ENCODE data around the gene YES1.

YES1 gene

DNA sequence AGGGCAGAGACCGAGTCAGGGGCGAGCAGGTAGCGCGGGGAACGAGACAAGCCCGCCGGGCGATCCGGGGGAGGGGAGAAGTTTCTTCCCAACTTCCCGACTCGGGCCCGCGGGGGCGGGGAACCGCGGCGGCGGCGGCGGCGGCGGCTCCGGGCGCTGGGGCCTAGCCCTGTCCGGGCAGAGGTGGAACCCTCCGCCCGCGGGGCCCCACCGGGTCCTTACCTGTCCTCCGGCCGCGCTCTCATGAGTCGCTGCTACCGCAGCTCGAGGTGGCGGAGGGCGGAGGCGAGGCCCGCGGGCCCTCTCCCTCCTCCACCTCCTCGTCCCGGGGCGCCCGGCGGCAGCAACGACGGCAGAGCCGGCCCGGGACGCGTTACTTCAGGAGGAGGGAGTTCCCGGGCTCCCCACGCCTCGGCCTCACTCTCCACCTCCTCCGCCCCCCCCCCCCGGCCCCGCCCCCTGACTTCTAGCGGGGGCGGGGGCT is at the start of gene YES1:
Gene YES1, minus strand, starts transcription at position 351 of the 484 bp plus-strand sequence. CDS start 55,415 bp downstream, outside the sequence.
- peak; percentile 85 for DNase-seq (ENCODE audit: low spot score)

DNA sequence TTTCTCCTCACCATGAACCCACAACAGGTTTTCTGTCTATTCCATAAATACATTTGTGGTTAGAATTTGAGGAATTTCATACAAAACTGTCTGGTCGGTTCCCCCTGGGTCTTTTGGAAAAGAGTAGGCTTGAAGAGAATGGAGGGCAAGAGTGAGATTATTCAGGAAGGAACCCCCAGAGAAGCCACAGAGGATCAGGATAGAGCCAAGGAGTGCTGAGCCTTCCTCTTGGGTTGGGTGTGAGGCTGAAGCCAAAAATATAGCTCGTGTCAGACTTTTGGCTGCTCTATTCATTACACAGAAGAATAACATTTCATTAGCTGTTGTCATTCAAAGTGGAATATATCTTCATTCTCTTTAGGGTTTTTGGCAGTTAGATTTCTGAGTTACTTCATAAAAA is 45.9 kb upstream of the YES1 start:
- no peak for DNase-seq (ENCODE audit: low spot score)

DNA sequence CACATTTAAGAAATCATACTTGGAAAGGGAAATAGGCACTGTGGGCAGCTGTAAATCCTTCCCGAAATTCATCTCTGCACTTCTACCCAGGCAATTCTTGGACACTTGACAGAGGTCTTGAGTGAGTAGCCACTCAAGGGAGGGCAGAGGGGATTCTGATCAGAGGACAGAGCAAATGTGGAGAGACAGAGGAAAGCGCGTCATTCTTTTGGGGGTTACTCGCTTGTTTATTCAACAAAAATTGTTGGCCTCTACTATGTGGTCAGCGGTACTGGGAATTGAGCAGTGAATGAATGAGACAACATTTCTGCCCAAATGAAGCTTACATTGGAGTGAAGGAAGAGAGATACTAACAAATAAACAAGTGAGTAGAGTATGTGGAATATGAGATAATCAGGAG is 41.4 kb upstream of the YES1 start:
- DNase-seq (ENCODE audit: low spot score), result no peak

DNA sequence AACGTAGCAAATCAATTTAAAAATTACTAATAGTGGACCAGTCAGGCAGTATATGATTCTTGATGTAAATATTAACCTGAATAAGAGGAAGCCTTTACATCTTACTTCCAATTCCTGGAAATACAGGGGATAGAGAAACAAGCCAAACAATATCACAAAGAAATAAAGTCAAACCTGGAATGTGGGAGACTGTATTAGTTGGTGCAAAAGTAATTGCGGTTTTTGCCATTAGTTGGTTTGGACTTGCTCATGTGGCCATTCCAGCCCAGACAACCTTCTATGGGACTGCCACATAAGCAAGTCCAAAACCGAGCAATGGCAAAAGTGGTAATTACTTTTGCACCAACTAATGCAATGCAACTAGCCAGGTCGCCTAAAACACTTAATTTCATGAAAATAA is 38.9 kb upstream of the YES1 start:
- DNase-seq (ENCODE audit: low spot score), result no peak

DNA sequence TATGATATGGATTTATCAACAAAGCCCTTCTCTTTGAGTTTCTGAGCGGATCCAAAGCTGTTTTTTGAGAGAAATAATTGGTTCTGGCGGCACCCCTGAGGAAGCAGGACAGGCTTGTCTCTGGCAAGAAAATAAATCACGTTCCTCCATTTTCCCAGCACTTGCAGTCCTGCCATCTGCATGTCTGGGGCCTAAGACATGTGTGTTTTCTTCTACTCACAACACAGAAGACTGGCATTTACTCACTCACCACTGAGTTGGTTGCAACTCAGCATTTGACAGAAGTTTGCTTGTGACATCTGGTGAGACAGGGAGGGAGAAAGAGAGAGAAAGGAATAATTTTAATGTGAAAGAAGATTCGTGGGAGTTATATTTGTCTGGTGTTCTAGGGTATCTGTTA is 37.0 kb upstream of the YES1 start:
- DNase-seq (ENCODE audit: low spot score), result no peak

DNA sequence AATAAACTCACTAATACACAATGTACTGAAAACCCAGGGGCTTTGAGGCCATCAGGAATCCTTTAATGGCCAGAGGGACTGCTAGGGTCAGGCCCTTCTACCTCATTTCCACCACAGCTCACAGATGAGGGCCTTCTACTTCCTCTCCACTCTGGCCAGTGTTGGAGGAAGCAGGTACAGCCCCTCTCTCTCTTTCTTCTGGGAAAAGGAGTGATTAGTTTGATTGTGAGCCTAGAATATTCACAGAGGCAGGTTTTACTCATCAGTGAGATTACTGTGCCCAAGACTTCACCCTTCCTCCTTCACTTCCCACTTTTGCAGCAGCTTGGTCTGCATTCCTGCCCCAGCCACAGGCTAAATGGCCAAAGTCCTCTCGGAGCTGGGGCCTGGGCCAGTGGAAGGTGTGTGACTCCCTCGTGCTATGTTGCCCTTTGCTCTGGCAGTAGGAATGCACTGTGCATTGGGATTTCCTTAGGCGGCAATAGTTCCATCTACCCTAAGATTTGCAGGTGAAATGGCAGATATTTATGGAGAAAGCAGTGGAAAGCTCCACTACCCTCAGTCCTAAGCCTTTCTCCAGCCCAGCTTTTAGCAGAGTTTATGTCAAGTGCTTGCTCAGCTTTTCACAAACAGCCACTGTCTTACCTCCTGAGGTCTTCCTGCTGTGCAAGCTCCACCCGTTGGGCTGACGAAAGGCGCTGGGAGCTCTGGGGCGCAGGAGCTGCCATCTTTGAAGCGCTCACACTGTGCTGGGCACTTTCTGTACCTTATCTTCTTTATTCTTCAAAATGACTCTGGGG is 36.2 kb upstream of the YES1 start:
- DNase-seq (ENCODE audit: low spot score), result no peak

DNA sequence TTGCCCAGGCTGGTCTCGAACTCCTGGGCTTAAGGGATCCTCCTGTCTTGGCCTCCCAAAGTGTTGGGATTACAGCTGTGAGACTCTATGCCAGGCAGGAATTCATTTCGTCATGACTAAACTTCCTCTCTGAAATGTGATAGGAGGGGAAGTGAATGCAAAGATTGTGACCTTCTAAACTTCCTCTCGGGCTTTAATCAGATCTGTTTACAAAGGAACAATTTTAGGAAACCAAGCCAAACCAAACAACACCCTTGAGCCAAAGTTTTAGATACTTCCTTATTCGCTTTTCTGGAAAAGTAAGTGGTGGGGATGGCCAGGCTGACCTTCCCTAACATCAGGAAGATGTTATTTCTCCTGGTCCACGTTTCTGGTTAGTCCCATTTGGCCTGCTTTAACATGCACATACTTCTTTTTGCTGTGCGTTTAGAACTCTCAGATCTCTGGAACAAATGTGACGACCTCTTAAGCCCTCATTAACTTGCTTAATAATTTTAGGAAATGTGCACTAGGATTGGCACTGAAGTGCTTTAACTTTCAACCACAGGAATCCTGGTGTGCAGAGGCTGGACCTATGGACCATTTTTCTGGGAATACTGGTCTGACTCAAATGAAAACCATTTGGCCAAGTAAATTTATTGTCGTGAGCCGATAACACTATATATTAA is 33.2 kb upstream of the YES1 start:
- peak; percentile 22 for DNase-seq (ENCODE audit: low spot score)

DNA sequence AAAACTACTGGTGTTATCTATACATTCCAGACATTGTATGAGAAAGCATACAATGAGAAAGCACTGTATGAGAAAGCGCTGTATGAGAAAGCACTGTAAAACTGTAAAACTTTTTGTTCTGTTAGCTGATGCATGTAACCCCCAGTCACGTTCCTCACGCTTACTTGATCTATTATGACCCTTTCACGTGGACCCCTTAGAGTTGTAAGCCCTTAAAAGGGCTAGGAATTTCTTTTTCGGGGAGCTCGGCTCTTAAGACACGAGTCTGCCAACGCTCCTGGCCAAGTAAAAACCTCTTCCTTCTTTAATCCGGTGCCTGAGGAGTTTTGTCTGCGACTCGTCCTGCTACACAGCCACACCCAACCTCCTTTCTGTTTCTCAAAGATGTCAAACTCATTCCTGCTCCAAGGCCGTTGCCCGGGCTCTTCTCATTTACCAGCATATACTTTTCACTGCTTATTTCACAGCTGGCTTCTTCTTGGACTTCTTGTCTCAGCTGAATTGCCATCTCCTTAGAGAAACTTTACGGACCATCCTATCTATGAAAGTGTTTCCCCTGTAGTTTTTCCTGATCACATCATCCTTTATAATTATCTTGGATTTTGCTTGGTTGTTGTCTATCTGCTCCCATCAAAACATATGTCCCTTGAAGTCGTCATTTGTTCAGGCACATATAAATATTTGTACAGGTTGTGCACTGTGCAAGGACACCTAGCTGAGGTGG is 29.8 kb upstream of the YES1 start:
- DNase-seq (ENCODE audit: low spot score), result no peak

DNA sequence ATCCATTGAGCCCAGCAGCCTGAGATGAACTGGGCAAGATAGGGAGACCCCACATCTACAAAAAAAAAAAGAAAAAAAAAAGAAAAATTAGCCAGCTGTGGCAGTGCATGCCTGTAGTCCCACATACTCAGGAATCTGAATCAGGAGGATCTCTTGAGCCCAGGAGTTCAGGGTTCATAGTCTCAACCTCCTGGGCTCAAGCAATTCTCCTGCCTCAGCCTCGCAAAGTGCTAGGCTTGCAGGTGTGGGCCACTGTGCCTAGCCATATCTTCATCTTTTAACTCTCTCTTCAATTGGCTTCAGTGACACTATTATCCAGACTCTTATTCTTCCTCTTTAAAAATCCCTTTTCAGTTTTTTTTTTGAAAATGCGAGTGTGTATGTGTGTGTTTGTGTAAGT is 28.5 kb upstream of the YES1 start:
- no peak for DNase-seq (ENCODE audit: low spot score)

DNA sequence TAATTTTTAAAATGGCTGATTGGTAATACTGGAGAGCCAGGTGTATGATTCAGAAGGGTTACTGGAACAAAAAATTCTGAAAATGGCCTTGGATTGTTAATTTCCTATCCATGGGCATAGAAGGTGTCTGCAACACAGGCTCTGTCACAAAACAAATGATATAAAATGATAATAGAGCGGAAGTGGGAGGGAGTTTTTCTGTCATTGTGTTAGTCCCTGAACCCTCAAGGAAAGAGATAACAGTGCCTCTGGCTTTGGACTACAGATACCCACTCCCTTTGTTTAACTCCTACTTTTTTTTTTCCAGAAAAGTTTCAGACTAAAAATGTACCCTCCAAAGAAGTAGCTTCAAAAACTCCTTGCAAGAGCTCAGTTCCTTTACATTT is 28.0 kb upstream of the YES1 start:
- DNase-seq (ENCODE audit: low spot score), result no peak

DNA sequence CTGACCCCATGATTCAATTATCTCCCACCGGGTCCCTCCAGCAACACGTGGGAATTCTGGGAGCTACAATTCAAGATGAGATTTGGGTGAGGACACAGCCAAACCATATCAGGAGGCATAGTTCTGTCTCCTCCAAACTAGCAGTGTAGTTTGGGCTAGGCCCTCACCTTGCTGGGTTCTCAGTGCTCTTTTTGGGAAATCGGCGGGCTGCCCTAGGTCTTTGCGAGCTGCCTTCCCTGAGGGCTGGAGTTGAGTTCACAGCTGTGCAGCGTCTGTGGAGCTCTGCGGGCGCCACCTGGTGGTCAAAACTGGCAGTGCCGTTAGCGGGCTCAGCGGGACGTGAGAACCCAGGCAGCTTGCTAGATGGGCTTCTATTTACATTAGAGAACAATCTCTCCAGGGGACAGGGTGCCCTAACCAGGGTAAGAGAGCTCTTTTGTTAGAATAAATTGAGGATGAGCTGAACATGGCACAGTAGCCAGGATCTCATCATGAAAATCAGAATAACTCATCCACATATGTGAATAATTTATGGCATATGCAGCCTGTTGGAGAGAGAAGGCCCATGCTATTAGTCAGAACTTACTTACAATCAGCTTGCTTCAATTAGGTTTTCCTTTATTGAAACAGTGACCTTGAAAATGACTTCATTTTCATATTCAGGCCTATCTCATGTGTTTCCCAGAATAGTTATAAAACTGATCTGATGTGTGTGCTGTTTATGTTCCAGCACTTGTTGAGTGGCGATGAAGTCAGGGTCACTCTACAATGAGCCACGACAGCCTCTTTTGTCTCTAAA is 27.4 kb upstream of the YES1 start:
- peak; percentile 83 for DNase-seq (ENCODE audit: low spot score)

DNA sequence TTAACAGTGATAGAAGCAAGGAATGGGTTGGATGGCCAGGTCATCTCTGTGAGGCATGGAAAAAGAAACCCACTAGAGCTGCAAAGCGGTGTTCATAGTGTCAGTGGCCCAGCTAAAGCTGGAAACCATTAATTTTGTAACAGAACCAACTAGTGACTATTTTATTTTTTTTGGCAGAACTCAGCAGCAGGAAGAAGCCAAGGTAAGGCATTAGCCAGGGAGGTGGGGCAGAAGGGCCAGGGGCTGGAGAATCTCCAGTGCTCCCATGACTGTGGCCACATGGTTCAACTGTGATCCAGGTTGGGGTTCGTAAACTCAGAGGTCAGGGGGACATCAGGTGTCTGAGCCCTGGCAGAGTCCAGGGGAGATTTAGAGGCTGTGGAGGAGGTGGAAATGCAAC is 25.9 kb upstream of the YES1 start:
- DNase-seq (ENCODE audit: low spot score), result no peak

DNA sequence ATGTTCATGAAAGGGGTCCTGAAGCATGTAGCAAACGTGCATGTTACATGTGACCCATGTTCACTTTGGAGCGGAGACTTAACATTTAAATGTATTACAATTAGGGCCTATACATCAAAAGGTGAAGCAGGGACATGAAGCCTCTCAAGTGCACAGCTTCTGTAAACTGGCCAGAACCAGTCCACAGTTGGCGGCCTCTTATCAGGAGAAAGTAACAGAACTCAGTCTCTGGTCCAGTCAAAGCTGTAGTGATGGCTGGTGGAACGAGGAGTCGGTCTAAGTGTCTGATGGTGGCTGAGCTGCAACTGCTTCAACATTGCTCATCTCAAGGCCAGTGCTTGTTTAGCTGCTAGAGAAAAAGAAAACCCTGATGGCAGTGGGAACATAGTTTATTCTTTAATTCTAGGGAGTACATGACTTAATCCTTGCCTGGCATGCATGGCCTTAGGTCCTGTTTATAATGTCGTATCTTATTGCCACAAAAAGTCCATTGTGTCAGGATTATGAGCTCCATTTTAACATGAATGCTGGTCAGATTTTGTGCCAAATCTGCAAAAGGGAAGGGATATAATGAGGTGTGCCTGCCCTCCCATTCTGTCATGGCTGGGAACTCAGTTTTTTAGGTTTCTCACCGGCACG is 22.2 kb upstream of the YES1 start:
- DNase-seq (ENCODE audit: low spot score), result no peak

DNA sequence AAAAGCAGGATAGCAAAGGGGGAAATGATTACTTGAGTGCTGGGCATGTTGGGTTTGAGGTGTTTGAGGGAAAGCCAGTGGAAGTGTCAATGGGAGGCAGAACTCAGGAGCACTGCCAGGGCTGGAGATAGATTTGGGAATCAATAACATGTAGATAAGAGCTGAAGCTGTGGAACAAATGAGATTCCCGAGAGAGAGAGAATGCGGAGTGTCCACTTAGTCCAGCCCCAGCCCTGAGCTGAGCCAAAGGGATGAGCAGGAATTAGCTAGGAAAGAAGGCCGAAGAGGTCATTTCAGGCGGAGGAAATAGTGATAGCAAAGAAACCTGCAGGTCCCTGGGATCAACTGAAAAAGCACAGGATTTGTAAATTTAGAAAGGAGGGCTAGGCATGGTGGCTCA is 21.2 kb upstream of the YES1 start:
- DNase-seq (ENCODE audit: low spot score), result no peak

DNA sequence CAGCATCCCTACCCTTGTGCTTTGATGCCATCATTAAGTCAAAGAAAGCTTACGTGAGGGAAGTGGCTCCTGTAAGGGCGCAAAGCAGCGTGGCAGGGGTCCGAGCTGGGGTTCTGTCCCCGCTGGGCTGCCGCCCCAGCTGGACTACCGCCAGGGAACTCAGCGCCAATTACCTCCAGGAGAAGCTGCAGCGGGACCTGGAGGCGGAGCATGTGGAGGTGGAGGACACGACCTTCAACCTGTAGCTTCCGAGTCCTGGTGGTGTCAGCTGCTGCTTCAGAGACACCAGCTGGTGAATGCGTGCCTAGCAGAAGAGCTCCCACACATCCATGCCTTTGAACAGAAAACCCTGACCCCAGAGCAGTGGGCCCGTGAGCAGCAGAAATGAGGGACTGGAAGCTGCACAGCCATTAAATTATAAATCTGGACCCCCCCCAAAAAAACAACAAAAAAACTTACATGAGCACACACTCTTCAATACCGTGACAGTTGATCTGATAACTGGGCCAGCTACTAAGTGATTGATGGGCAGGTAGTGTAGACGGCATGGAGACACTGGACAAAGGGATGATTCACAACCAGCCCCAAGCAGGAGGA is 20.1 kb upstream of the YES1 start:
- no peak for DNase-seq (ENCODE audit: low spot score)

DNA sequence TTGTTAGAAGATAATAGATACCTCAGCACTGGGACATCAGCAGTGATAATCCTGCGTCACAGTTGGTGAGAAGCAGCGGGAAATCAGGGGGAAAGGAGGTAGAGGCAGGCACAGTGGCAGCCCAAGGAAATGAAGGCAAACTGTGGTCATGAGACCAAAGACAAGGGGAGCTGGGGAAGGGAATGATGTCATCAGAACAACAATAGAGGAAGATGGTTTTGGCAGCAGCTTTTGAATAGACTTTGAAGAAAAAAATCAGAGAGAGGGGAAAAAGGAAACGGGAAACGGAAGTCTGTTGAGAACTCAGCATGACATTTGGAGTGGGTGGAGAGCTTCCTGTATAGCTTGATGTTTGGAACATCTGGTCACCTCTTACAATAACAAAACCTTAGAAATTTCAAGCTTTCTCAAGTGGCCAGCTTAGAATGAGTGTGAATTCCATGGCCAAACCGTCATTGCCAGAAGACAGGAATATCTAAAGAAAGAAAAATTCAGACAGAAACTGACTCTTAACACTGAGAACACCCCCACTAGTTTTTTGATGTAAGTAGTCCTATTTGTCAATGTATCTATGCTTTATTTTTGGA is 18.4 kb upstream of the YES1 start:
- no peak for DNase-seq (ENCODE audit: low spot score)

DNA sequence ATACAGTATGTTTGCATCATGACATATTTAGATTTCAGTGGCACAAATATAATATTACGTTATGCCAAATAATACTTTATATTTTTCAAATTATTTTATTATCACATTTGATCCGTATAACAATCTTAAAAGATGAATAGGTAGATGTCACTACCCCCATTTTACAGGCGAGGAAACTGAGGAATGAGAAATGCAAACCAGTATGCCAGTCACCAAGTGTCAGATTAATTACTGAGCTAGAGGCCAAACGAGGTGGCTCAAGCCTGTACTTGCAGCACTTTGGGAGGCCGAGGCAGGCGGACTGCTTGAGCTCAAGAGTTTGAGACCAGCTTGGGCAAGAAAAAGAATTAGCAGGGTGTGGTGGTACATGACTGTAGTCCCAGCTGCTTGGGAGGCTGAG is 17.4 kb upstream of the YES1 start:
- no peak for DNase-seq (ENCODE audit: low spot score)

DNA sequence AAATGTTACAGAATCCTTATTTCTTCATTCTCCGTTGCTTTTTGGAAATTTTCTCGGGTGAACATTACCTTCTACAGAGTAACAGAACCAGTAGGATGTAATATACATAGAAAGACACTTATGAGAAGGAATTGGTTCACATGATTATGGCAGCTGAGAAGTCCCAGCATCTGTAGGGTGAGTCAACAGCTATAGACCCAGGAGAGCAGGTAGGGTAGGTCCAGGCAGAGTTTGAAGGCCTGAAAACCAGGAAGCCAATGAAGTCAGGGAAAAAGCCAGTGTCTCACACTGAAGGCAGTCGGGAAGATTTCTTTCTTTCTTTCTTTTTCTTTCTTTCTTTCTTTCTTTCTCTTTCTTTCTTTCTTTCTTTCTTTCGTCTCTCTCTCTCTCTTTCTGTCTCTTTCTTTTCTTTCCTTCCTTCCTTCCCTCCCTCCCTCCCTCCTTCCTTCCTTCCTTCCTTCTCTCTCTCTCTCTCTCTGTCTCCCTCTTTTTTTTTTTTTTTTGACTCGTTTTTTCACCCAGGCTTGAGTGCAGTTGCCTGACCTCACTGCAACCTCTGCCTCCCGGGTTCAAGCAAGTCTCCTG is 15.1 kb upstream of the YES1 start:
- no peak for DNase-seq (ENCODE audit: low spot score)

DNA sequence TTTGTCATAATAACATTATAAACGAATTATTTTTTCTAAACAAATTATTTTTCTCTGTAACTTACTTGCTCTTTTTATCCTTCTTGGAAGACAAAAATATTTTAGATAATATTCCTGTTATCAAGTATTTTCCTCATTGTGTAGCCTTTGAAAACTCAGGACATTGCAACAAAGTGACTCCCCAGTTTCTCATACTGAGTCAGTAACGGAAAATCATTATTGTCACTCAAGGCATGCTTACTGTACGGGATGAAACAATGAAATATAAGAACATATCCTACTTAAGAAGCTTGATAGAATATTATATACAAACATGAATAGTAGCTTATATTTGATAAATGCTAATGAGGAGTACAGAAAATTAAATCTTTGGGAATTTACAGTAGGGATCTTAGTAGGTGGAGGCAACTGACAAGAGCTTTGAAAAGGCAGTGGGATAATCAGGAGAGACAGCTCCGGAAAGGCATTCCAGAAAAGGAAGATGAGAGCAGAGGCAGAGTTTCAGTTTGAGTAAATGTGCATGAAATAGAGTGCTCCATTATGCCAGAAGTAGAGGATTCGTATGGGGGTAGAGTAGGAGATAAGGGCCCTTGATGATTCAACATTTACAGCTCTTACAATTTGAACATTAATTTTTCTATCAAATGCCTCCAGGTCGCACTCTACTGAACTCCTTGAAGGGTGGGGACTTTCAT is 14.0 kb upstream of the YES1 start:
- DNase-seq (ENCODE audit: low spot score), result no peak

DNA sequence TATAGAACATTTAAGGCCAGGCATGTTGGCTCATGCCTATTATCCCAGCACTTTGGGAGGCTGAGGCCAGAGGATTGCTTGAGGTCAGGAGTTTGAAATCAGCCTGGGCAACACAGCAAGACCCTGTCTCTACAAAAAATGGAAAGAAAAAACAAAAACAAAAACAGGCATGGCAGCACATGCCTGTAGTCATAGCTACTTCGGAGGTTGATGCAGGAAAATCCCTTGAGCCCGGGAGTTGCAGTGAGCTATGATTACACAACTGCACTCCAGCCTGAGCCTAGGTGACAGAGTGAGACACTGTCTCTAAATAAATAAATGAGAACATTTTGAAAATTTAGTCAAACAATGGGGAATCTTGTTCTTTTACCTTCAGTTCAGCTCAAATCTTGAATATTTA is 12.1 kb upstream of the YES1 start:
- no peak for DNase-seq (ENCODE audit: low spot score)

Data from hepatic stellate cell (primary cell).